Suprapubic skin (tissue), 4 donors: ENCODE measurements around the gene VEPH1. TPM values are rescaled to one million over a fixed set of nuclear protein-coding genes. Genes with fewer than 3 reads are reported as not detected.

Experiments
- DNase-seq, 2 donors: peaks; one replicate each; pipeline ENCODE4 v3.0.0-alpha.2; 2019; ENCODE audit warnings: low spot score in 2 of 2
- H3K27ac ChIP-seq: fragments of 200-600 bp; sonication (generic); one replicate; pipeline ENCODE4 v1.5.1; 2019
- H3K27me3 ChIP-seq: fragments of 200-600 bp; sonication (generic); one replicate; pipeline ENCODE4 v1.5.1; 2019
- H3K36me3 ChIP-seq: fragments of 200-600 bp; sonication (generic); one replicate; pipeline ENCODE4 v1.5.1; 2019
- H3K4me1 ChIP-seq: fragments of 200-600 bp; sonication (generic); one replicate; pipeline ENCODE4 v1.5.1; 2019
- H3K4me3 ChIP-seq: fragments of 200-600 bp; sonication (generic); one replicate; pipeline ENCODE4 v1.5.1; 2019; ENCODE audit warnings: mild to moderate bottlenecking
- H3K9me3 ChIP-seq: fragments of 200-600 bp; sonication (generic); one replicate; pipeline ENCODE4 v1.5.1; 2019
- CTCF ChIP-seq, 2 donors: fragments of 200-600 bp in 1 of 2; fragments of 450-650 bp in 1 of 2; sonication (generic) in 1 of 2; IDR thresholded peaks; one replicate each; pipeline ENCODE4 v1.5.1; 2016 to 2019; ENCODE audit warnings: antibody characterized with exemption in 2 of 2, mild to moderate bottlenecking in 1 of 2, moderate library complexity in 1 of 2
- EP300 ChIP-seq: sonication (generic); formaldehyde crosslinking; IDR thresholded peaks from one replicate; pipeline ENCODE4 v1.6.1; 2017; ENCODE audit warnings: antibody characterized with exemption
- POLR2A ChIP-seq, 2 donors: fragments of 450-650 bp; IDR thresholded peaks; one replicate each; pipeline ENCODE4 v1.6.1; 2017; ENCODE audit warnings: antibody characterized with exemption in 2 of 2, mild to moderate bottlenecking in 2 of 2, moderate library complexity in 2 of 2
- POLR2AphosphoS5 ChIP-seq, 3 donors: sonication (generic); formaldehyde crosslinking; IDR thresholded peaks; one replicate each; pipeline ENCODE4 v1.6.1; 2017; ENCODE audit warnings: antibody characterized with exemption in 3 of 3
- WGBS: methylation state at CpG from one replicate; pipeline ENCODE4 v1.1.5; 2018; 5-methylcytosine and 5-hydroxymethylcytosine counted together
- total RNA-seq, 4 donors: library from RNA; depleted of rRNA; stranded (reverse); fragments of >200 nt; gene quantifications; one replicate each; pipeline ENCODE4 v1.1.0, GENCODE V29; 2016

VEPH1 gene
- total RNA-seq, 4 donors from 2014 or later, result 2.9 to 9.3 (median 5.7) TPM

GRCh38 chr3:157499342-157499963, 3.8 kb downstream of the VEPH1 start:
- Histone ChIP-seq H3K27me3 (peaks cover 6% of the 10 kb centered on the region), H3K9me3 (no peaks in the 10 kb centered on the region), H3K4me1 (peaks cover 22% of the 10 kb centered on the region), H3K27ac (peak overlapping the region; percentile 47), H3K4me3 (peak overlapping the region; percentile 37), H3K36me3 (no peaks in the 10 kb centered on the region)
- TF ChIP-seq EP300, result no peak
- no peak for TF ChIP-seq POLR2AphosphoS5 (IDR thresholded peaks at IDR 0.05)
- no peak for TF ChIP-seq POLR2A (IDR thresholded peaks at IDR 0.05)
- DNase-seq, result peak in 1 of 2 donors; percentile 82
- WGBS, result 5% methylated on average over 24 of the region's 24 CpGs

GRCh38 chr3:157498371-157498770, 4.8 kb downstream of the VEPH1 start:
- no peak overlapping the region for H3K4me3 ChIP-seq
- TF ChIP-seq POLR2A (IDR thresholded peaks at IDR 0.05) (no peak), EP300 (no peak), CTCF (IDR thresholded peaks at IDR 0.05) (no peak)

GRCh38 chr3:157495846-157496245, 7.4 kb downstream of the VEPH1 start:
- no peak for TF ChIP-seq POLR2AphosphoS5 (IDR thresholded peaks at IDR 0.05)
- no peak for TF ChIP-seq POLR2A (IDR thresholded peaks at IDR 0.05)
- no peak for TF ChIP-seq EP300
- TF ChIP-seq CTCF (IDR thresholded peaks at IDR 0.05), result no peak
- Histone ChIP-seq H3K4me3 (no peak overlapping the region), H3K27ac (no peak overlapping the region), H3K36me3 (no peaks in the 10 kb centered on the region), H3K27me3 (no peaks in the 10 kb centered on the region), H3K9me3 (no peaks in the 10 kb centered on the region), H3K4me1 (peaks cover 23% of the 10 kb centered on the region)
- WGBS, result 82% methylated on average over 3 of the region's 3 CpGs
- no peak for DNase-seq

More at GRCh38 chr3:157498371-157498770, 4.8 kb downstream of the VEPH1 start:
- no peaks in the 10 kb centered on the region for H3K36me3 ChIP-seq
- no peak for DNase-seq
- H3K27me3 ChIP-seq, result peaks cover 6% of the 10 kb centered on the region
- no peaks in the 10 kb centered on the region for H3K9me3 ChIP-seq
- peaks cover 23% of the 10 kb centered on the region for H3K4me1 ChIP-seq
- H3K27ac ChIP-seq, result no peak overlapping the region

- no peak for DNase-seq
- TF ChIP-seq POLR2AphosphoS5 (IDR thresholded peaks at IDR 0.05) (no peak), POLR2A (IDR thresholded peaks at IDR 0.05) (no peak), CTCF (IDR thresholded peaks at IDR 0.05) (no peak)
These were observed 8.5 kb downstream of the VEPH1 start for GRCh38 chr3:157494581-157495281.

GRCh38 chr3:157493627-157494550, 9.3 kb downstream of the VEPH1 start:
- Histone ChIP-seq H3K9me3 (no peaks in the 10 kb centered on the region), H3K36me3 (no peaks in the 10 kb centered on the region), H3K4me1 (peaks cover 8% of the 10 kb centered on the region), H3K4me3 (no peak overlapping the region), H3K27me3 (no peaks in the 10 kb centered on the region), H3K27ac (no peak overlapping the region)
- no peak for DNase-seq
- 70% methylated on average over 5 of the region's 5 CpGs for WGBS
- peak in 1 of 2 donors; percentile 45 for TF ChIP-seq CTCF (IDR thresholded peaks at IDR 0.05)
- TF ChIP-seq EP300, result no peak
- TF ChIP-seq POLR2AphosphoS5 (IDR thresholded peaks at IDR 0.05), result no peak
- no peak for TF ChIP-seq POLR2A (IDR thresholded peaks at IDR 0.05)

More at GRCh38 chr3:157494581-157495281, 8.5 kb downstream of the VEPH1 start:
- Histone ChIP-seq H3K4me3 (no peak overlapping the region), H3K9me3 (no peaks in the 10 kb centered on the region), H3K4me1 (peaks cover 16% of the 10 kb centered on the region), H3K27ac (peak overlapping the region; percentile 5), H3K27me3 (no peaks in the 10 kb centered on the region), H3K36me3 (no peaks in the 10 kb centered on the region)
- WGBS, result 67% methylated on average over 3 of the region's 3 CpGs
